HG02970 (cell line): ENCODE data around the gene FOXI1.

Experiments
- ATAC-seq: cut with Tn5 transposase; IDR thresholded peaks from one replicate; pipeline ENCODE4 v1.9.1; 2021; ENCODE audit warnings: mild to moderate bottlenecking, moderate library complexity, moderate number of reproducible peaks; ENCODE audit not compliant: unreplicated experiment, low FRiP score

Gene FOXI1

GRCh38 chr5:170147051-170147752 lies 41.5 kb downstream of the FOXI1 start:
- ATAC-seq: no peak

- no peak for ATAC-seq
Measured at GRCh38 chr5:170147753-170148264, 42.1 kb downstream of the FOXI1 start.

GRCh38 chr5:170148430-170149205 lies 42.9 kb downstream of the FOXI1 start:
- no peak for ATAC-seq

GRCh38 chr5:170149206-170149515 lies 43.5 kb downstream of the FOXI1 start:
- no peak for ATAC-seq

- no peak for ATAC-seq
Measured at GRCh38 chr5:170150713-170151096, 45.0 kb downstream of the FOXI1 start.

- no peak for ATAC-seq
Measured at GRCh38 chr5:170151097-170151831, 45.6 kb downstream of the FOXI1 start.

GRCh38 chr5:170152767-170153166 lies 47.1 kb downstream of the FOXI1 start:
- ATAC-seq: no peak

GRCh38 chr5:170154297-170154696 lies 48.6 kb downstream of the FOXI1 start:
- no peak for ATAC-seq

GRCh38 chr5:170154744-170155143 lies 49.0 kb downstream of the FOXI1 start:
- ATAC-seq: no peak

- ATAC-seq: no peak
Measured at GRCh38 chr5:170155771-170156170, 50.1 kb downstream of the FOXI1 start.

GRCh38 chr5:170159101-170159698 lies 53.5 kb downstream of the FOXI1 start:
- no peak for ATAC-seq
